Measurements from ENCODE around the gene ITGAV. TPM values are rescaled to one million over a fixed set of nuclear protein-coding genes. Genes with fewer than 3 reads are reported as not detected.

The ITGAV gene
- total RNA-seq, 1 donor from 2014 or later, result 65.6 TPM

DNA sequence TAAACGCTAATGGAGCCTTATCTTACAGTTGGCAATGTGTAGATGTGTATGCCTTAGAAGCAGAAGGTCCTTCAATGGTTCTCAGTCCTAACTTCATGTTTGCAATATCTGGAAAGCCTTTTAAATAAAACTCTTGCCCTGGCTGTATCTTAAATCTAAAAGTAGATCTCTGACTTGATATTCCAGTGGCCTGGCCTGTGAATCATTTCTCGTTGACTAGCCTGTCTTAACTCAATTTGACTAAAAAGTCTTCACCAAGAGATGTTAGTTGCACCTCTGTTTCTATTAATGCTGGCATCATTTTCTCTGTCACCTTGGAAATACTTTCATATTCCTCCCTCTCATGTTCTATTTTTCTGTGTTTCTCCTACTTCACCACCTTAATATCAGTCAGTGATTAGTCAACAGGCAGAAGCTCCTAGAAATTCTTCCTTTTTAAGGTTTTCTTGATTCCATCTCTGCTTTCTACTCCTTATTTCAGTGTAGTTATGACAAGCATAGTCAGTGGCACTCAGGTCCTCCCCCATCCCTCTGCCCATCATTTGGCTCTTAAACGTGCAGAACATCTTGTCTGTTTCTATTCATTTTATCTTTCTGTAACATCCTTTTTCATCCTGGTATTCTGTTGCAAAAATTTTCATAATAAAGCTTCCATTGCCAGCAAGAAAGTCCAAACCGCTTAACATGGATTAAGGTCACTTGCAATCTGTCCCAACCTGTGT lies 4.3 kb downstream of the ITGAV start:
- no peaks in the 10 kb centered on the region for H3K36me3 Mint-ChIP-seq
- no peaks in the 10 kb centered on the region for H3K27me3 Mint-ChIP-seq
- H3K4me3 Mint-ChIP-seq, result peak overlapping the region; percentile 27
- H3K9me3 Mint-ChIP-seq, result no peaks in the 10 kb centered on the region
- no peak overlapping the region for H3K27ac Mint-ChIP-seq
- no peak for DNase-seq (ENCODE audit: extremely low spot score, unreplicated experiment)
- TF ChIP-seq, protein P1, sequence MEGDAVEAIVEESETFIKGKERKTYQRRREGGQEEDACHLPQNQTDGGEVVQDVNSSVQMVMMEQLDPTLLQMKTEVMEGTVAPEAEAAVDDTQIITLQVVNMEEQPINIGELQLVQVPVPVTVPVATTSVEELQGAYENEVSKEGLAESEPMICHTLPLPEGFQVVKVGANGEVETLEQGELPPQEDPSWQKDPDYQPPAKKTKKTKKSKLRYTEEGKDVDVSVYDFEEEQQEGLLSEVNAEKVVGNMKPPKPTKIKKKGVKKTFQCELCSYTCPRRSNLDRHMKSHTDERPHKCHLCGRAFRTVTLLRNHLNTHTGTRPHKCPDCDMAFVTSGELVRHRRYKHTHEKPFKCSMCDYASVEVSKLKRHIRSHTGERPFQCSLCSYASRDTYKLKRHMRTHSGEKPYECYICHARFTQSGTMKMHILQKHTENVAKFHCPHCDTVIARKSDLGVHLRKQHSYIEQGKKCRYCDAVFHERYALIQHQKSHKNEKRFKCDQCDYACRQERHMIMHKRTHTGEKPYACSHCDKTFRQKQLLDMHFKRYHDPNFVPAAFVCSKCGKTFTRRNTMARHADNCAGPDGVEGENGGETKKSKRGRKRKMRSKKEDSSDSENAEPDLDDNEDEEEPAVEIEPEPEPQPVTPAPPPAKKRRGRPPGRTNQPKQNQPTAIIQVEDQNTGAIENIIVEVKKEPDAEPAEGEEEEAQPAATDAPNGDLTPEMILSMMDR (conservative IDR thresholded peaks at IDR 0.05), result no peak
- H3K4me1 Mint-ChIP-seq (ENCODE audit: unreplicated experiment), result peaks cover 35% of the 10 kb centered on the region

DNA sequence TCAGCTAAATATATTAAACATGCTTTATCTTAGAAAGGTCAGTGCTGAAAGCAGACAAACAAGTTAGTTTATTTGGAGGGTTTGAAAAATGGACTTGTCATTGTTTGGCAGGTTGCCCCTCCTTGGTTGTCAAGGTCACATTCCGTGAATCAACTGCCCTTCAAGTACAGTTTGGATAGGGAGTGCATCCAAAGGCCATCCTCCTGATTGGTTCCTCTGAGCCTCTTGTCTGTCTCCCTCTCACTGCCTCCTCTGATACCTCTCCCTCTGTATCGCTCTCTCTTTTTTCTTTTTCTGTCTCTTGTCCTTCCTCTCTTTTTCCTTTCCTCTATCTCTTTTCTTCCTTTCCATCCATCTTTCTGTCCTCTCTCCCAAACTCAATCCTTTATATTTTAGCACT lies 5.4 kb downstream of the ITGAV start:
- peak overlapping the region; percentile 75 for H3K27ac Mint-ChIP-seq
- DNase-seq (ENCODE audit: extremely low spot score, unreplicated experiment), result no peak
- peaks cover 38% of the 10 kb centered on the region for H3K4me1 Mint-ChIP-seq (ENCODE audit: unreplicated experiment)
- TF ChIP-seq, protein P1 (conservative IDR thresholded peaks at IDR 0.05), result no peak
- H3K4me3 Mint-ChIP-seq, result peak overlapping the region; percentile 31
- H3K9me3 Mint-ChIP-seq, result no peaks in the 10 kb centered on the region
- no peaks in the 10 kb centered on the region for H3K27me3 Mint-ChIP-seq
- peaks cover under 1% of the 10 kb centered on the region for H3K36me3 Mint-ChIP-seq

DNA sequence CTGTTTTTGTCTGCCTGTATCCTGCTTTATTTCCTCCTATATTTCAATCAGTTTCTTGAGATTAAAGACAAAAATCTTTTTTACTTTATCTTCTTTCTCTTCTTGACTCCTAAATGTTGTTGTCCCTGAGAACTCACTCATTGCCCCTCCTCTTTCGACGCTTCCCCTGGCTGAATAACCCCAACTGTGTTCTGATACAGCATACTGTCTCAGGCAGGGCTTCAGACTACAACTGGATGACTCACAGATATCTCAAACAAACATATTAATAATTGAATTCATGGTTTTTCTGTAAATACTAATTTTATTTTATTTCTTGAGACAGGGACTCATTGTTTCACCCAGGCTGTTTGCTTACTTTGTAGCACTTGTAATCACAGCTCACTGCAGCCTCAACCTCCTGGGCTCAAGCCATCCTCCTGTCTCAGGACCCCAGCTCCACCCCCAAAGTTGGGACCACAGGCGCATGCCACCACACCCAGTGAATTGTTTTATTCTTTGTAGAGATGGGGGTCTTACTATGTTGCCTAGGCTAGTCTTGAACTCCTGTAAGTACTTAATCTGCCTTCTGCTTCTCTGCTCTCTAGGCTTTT lies 9.4 kb downstream of the ITGAV start:
- DNase-seq (ENCODE audit: extremely low spot score, unreplicated experiment), result no peak
- Mint-ChIP-seq H3K27ac (no peak overlapping the region), H3K27me3 (no peaks in the 10 kb centered on the region), H3K36me3 (peaks cover 4% of the 10 kb centered on the region), H3K4me1 (ENCODE audit: unreplicated experiment) (peaks cover 23% of the 10 kb centered on the region), H3K4me3 (no peak overlapping the region), H3K9me3 (no peaks in the 10 kb centered on the region)
- TF ChIP-seq, protein P1 (conservative IDR thresholded peaks at IDR 0.05), result no peak

DNA sequence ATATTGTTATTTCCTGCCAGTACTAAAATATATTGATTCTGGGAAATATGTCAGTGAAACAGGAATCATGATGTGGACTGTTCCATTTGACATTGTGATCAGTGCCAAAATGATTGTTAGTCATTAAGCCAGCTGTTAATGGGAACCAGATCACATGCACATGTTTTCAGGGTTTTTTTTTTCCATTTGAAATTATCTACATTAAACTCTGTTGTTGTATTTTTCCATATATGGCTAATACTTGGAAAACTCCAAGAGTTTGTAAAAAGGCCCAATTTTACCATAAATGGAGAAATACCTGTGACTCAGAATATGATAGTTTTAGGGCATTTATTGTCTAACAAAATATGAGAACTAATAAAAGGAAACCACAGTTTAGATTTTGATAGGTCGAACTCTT lies 13.4 kb downstream of the ITGAV start:
- Mint-ChIP-seq H3K36me3 (peaks cover 15% of the 10 kb centered on the region), H3K4me1 (ENCODE audit: unreplicated experiment) (peaks cover 12% of the 10 kb centered on the region), H3K4me3 (no peak overlapping the region), H3K27me3 (no peaks in the 10 kb centered on the region), H3K9me3 (no peaks in the 10 kb centered on the region), H3K27ac (no peak overlapping the region)
- TF ChIP-seq, protein P1 (conservative IDR thresholded peaks at IDR 0.05), result no peak
- DNase-seq (ENCODE audit: extremely low spot score, unreplicated experiment), result no peak

DNA sequence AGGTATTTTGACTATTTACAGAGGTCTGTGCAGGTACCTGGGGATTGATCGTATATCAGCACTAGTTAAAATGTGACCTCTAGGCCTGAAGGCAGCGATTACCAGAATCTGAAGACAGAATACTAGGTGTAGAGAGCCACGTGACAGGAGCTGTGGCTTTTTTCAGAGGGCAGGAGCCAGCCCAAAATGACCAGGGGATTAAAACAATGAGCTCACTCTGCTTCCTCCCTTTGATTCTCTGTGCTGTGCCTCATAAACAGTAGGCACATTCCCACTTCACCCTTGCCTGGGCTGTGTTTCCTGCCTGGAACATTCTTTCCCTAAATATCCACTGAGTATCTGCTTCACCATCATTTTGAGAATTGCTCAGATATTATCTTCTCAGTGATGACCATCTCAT lies 15.2 kb downstream of the ITGAV start:
- Mint-ChIP-seq H3K36me3 (peaks cover 19% of the 10 kb centered on the region), H3K9me3 (no peaks in the 10 kb centered on the region), H3K27me3 (no peaks in the 10 kb centered on the region), H3K27ac (no peak overlapping the region), H3K4me1 (ENCODE audit: unreplicated experiment) (peaks cover 13% of the 10 kb centered on the region), H3K4me3 (no peak overlapping the region)
- DNase-seq (ENCODE audit: extremely low spot score, unreplicated experiment), result no peak
- TF ChIP-seq, protein P1 (conservative IDR thresholded peaks at IDR 0.05), result no peak
